ENCODE data around the gene EPB41L4B.

Gene EPB41L4B

DNA sequence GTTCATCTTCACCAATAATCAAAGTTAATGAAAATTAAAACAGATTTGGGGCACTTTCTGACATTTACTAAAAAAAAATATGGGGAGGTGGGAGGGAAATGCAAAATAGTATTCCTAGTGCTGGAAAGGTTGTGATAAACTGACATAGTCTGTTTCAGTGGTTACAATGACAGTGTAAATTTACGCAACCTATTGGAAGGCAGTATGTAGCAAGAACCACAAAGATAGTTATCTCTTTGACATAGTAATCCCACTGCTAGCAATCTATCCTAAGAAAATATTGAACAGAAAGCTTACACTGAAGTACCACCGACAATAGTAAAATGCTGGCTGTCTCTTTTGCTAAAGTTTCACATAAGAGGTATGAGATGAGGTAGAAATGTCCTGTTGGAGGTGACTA, 15.1 kb upstream of the EPB41L4B start:
- TF ChIP-seq, protein P1, sequence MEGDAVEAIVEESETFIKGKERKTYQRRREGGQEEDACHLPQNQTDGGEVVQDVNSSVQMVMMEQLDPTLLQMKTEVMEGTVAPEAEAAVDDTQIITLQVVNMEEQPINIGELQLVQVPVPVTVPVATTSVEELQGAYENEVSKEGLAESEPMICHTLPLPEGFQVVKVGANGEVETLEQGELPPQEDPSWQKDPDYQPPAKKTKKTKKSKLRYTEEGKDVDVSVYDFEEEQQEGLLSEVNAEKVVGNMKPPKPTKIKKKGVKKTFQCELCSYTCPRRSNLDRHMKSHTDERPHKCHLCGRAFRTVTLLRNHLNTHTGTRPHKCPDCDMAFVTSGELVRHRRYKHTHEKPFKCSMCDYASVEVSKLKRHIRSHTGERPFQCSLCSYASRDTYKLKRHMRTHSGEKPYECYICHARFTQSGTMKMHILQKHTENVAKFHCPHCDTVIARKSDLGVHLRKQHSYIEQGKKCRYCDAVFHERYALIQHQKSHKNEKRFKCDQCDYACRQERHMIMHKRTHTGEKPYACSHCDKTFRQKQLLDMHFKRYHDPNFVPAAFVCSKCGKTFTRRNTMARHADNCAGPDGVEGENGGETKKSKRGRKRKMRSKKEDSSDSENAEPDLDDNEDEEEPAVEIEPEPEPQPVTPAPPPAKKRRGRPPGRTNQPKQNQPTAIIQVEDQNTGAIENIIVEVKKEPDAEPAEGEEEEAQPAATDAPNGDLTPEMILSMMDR (IDR thresholded peaks at IDR 0.05; ENCODE audit: borderline replicate concordance, control extremely low read depth, extremely low read depth, insufficient read depth, missing control alignments), result no peak
- no peak for DNase-seq (ENCODE audit: low spot score)
- in situ Hi-C loops (cut with MboI; ENCODE audit: low sequenced_read_pairs, unreplicated experiment), result no loop called here

GRCh38 chr9:109335121-109335520, 14.3 kb upstream of the EPB41L4B start:
- TF ChIP-seq, protein P1 (IDR thresholded peaks at IDR 0.05; ENCODE audit: borderline replicate concordance, control extremely low read depth, extremely low read depth, insufficient read depth, missing control alignments), result no peak
- in situ Hi-C loops (cut with MboI; ENCODE audit: low sequenced_read_pairs, unreplicated experiment), result no loop called here
- DNase-seq (ENCODE audit: low spot score), result no peak

DNA sequence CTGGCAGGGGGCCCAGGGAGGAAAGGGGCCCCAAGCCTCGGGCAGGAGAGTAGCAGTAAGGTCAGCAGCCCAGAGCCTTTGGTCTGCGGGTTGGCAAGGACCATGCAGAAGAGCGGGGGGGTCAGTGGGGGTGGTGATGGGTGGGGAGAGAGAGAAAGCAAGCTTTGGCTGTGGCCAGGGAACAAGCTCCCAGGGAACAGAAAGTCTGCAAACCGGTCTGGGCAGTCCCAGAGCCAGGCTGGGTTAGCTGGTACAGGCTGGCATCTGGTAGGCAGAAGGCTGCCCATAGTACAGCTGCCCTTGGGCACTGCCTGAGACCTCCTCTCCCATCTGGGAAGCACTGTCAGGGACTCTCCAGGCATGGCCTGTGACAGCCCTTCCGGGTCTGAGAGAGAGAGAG, 10.5 kb upstream of the EPB41L4B start:
- TF ChIP-seq, protein P1 (IDR thresholded peaks at IDR 0.05; ENCODE audit: borderline replicate concordance, control extremely low read depth, extremely low read depth, insufficient read depth, missing control alignments), result no peak
- in situ Hi-C loops (cut with MboI; ENCODE audit: low sequenced_read_pairs, unreplicated experiment), result no loop called here
- DNase-seq (ENCODE audit: low spot score), result no peak

DNA sequence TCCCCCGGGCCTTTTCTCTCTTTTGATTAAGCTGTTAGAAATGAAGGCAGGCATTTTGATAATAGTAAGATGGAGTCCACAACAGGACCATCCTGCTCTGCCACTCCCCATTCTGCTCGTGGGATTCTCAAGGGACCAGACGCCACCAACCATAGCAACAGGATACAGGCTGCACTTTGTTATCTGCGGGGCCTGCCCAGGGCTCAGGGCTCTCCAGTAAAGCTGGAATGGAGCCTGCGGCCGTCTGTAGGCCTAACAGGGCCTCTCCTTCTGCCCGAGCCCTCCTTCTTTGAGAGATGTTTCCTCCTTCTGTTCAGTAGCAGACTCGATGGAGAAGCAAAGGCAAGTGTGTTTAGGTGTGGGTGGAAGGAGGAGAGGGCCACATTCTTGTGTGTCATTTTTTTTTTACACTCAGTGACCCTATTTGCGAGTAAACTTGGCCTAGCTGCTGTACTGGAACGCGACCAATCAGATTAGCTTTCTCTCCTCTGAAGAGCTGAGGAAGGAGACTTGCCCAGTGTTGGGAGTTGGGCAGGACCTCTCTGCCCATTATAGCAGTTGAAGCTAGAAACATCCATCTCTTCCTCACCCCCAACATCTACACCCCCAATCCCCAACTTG, 8.9 kb upstream of the EPB41L4B start:
- no peak for DNase-seq (ENCODE audit: low spot score)
- in situ Hi-C loops (cut with MboI; ENCODE audit: low sequenced_read_pairs, unreplicated experiment), result no loop called here
- TF ChIP-seq, protein P1 (IDR thresholded peaks at IDR 0.05; ENCODE audit: borderline replicate concordance, control extremely low read depth, extremely low read depth, insufficient read depth, missing control alignments), result no peak

DNA sequence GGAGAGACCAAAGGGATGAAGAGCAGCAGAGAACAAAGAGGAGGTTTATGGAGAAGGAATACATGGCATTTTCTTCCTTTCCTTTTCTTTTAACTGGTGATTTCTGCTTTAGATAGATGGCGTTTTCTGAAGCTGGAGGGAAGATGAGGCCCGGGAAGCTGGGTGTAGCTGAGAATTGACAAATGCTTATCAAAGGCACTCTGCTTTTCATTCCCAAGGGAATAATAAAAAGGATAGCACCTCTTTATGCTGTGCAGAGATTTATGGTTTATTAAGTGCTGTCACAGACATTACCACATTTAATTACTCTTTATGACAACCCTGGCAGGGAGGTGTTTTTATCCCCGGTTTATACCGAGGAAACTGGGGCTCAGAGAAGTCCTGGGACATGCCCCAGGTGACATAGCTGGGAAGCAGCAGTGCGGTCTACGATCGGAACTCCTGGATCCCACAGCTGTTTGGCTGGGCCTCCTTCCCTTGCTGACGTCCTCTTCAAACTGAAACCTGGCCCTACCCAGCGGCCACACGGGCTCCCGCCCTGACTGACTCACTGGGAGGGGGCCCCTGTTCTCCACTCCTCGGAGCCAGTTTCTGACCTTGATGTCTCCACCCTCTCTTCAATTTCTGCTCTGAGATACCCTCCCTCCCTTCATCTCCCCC, 8.2 kb upstream of the EPB41L4B start:
- in situ Hi-C loops (cut with MboI; ENCODE audit: low sequenced_read_pairs, unreplicated experiment), result no loop called here

DNA sequence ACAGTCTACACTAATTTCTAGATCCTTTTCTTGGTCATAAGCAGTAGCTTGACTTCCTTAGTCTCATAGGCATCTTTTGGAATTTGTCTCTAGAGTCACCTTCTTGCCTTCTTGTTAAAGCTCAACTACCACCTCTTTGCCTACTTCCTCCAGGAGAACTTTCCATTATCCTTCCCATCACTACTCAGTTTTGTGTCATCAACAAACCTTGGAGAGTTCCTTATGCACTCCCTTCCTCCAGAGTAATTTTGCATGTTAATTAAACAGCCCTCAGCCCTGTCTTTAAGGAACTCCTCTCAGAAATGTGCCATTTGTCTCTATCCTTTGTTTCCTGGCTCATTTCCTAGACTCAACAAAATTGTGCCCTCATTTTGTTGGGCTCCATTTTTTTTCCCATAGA, 4.2 kb upstream of the EPB41L4B start:
- TF ChIP-seq, protein P1 (IDR thresholded peaks at IDR 0.05; ENCODE audit: borderline replicate concordance, control extremely low read depth, extremely low read depth, insufficient read depth, missing control alignments), result no peak
- no peak for DNase-seq (ENCODE audit: low spot score)
- in situ Hi-C loops (cut with MboI; ENCODE audit: low sequenced_read_pairs, unreplicated experiment), result no loop called here

More for the DNA sequence above, 8.2 kb upstream of the EPB41L4B start:
- TF ChIP-seq, protein P1 (IDR thresholded peaks at IDR 0.05; ENCODE audit: borderline replicate concordance, control extremely low read depth, extremely low read depth, insufficient read depth, missing control alignments), result no peak
- DNase-seq (ENCODE audit: low spot score), result no peak
